IMR-90 (cell line): ENCODE results near the gene FOXN3. TPM values are rescaled to one million over a fixed set of nuclear protein-coding genes. Genes with fewer than 3 reads are reported as not detected.

Experiments used
- ATAC-seq: fragments of 200-7000 bp; cut with Tn5 transposase; 2 replicates; pipeline ENCODE4 v1.9.1; 2020; ENCODE audit warnings: low read depth, mild to moderate bottlenecking, moderate library complexity
- BruUV-seq: library from RNA; stranded (reverse); fragments of 400-500 nt; replicated peaks from 2 replicates; lab custom pipeline; 2021; lab: Mats Ljungman, UMichigan
- CTCF ChIA-PET: fragments of 300-600 bp; formaldehyde crosslinking; extraction: SDS; loops from one replicate; lab custom pipeline; 2021; ENCODE audit warnings: antibody characterized with exemption; lab: Yijun Ruan, JAX
- POLR2A ChIA-PET: fragments of 300-600 bp; sonication (Branson Sonifier 250); formaldehyde crosslinking; loops from one replicate; lab custom pipeline; 2022; ENCODE audit warnings: antibody characterized with exemption; ENCODE audit not compliant: unreplicated experiment; lab: Charles Lee
- DNase-seq: peaks from one replicate; pipeline ENCODE4 v3.0.0; 2013
- H2AFZ ChIP-seq: replicated peaks from 2 replicates; pipeline ENCODE3; 2013; ENCODE audit warnings: low read length, mild to moderate bottlenecking; ENCODE audit not compliant: poor library complexity
- H2AK5ac ChIP-seq: 2 replicates; pipeline ENCODE4 v1.6.1; 2013; ENCODE audit warnings: low read depth, low read length, inconsistent platforms
- H2AK9ac ChIP-seq: replicated peaks from 2 replicates; pipeline ENCODE3; 2013; ENCODE audit warnings: mild to moderate bottlenecking, low read depth, low read length, moderate library complexity; ENCODE audit not compliant: poor library complexity
- H2BK120ac ChIP-seq: 2 replicates; pipeline ENCODE4 v1.6.1; 2013; ENCODE audit warnings: low read depth, low read length, inconsistent platforms
- H2BK15ac ChIP-seq: 3 replicates; pipeline ENCODE4 v1.6.1; 2013; ENCODE audit warnings: low read depth, low read length, inconsistent platforms
- H2BK20ac ChIP-seq: 2 replicates; pipeline ENCODE4 v1.6.1; 2013; ENCODE audit warnings: low read depth, mild to moderate bottlenecking, inconsistent platforms, low read length, moderate library complexity
- H2BK5ac ChIP-seq: 2 replicates; pipeline ENCODE4 v1.6.1; 2013; ENCODE audit warnings: mild to moderate bottlenecking, low read depth, low read length, inconsistent platforms; ENCODE audit not compliant: poor library complexity, severe bottlenecking
- H3K14ac ChIP-seq: replicated peaks from 2 replicates; pipeline ENCODE4 v1.6.1; 2013; ENCODE audit warnings: low read depth, low read length, inconsistent platforms
- H3K18ac ChIP-seq: 2 replicates; pipeline ENCODE4 v1.6.1; 2013; ENCODE audit warnings: low read depth, low read length, control low read depth
- H3K23ac ChIP-seq: 2 replicates; pipeline ENCODE4 v1.6.1; 2013; ENCODE audit warnings: low read depth, low read length, inconsistent platforms
- H3K27ac ChIP-seq: 2 replicates; pipeline ENCODE4 v1.5.1; 2013; ENCODE audit warnings: mild to moderate bottlenecking, control low read depth, low read length; ENCODE audit not compliant: insufficient read depth
- H3K27me3 ChIP-seq: 2 replicates; pipeline ENCODE4 v1.6.1; 2013; ENCODE audit warnings: low read length; ENCODE audit not compliant: control insufficient read depth, insufficient read depth
- H3K36me3 ChIP-seq: 2 replicates; pipeline ENCODE4 v1.6.1; 2013; ENCODE audit warnings: low read length, mixed read lengths; ENCODE audit not compliant: control insufficient read depth, insufficient read depth
- H3K4ac ChIP-seq: 2 replicates; pipeline ENCODE4 v1.6.1; 2013; ENCODE audit warnings: low read depth, low read length, inconsistent platforms
- H3K4me1 ChIP-seq: 2 replicates; pipeline ENCODE4 v1.6.1; 2013; ENCODE audit warnings: low read length, mixed read lengths; ENCODE audit not compliant: control insufficient read depth, insufficient read depth
- H3K4me2 ChIP-seq: 2 replicates; pipeline ENCODE4 v1.6.1; 2013; ENCODE audit warnings: low read depth, mild to moderate bottlenecking, control low read depth, low read length, moderate library complexity
- H3K4me3 ChIP-seq: 2 replicates; pipeline ENCODE4 v1.5.1; 2013; ENCODE audit warnings: low read depth, mild to moderate bottlenecking, control low read depth, low read length, moderate library complexity; ENCODE audit not compliant: insufficient read depth
- H3K56ac ChIP-seq: 2 replicates; pipeline ENCODE4 v1.6.1; 2013; ENCODE audit warnings: low read length, inconsistent platforms; ENCODE audit not compliant: insufficient read depth; ENCODE audit errors: extremely low read depth
- H3K79me1 ChIP-seq, 2 experiments: 2 replicates each; pipeline ENCODE4 v1.6.1; 2013; ENCODE audit warnings: low read length in 2 of 2, inconsistent platforms in 1 of 2, low read depth in 1 of 2
- H3K9ac ChIP-seq: 2 replicates; pipeline ENCODE4 v1.6.1; 2013; ENCODE audit warnings: low read depth, low read length, control low read depth
- H3K9me1 ChIP-seq: 2 replicates; pipeline ENCODE4 v1.6.1; 2013; ENCODE audit warnings: low read length, inconsistent platforms; ENCODE audit not compliant: insufficient read depth
- H3K9me3 ChIP-seq: 2 replicates; pipeline ENCODE4 v1.6.1; 2013; ENCODE audit warnings: low read length; ENCODE audit not compliant: control insufficient read depth, insufficient read depth
- H4K20me1 ChIP-seq: 2 replicates; pipeline ENCODE4 v1.6.1; 2013; ENCODE audit warnings: low read length, inconsistent platforms; ENCODE audit not compliant: insufficient read depth
- H4K5ac ChIP-seq: 2 replicates; pipeline ENCODE4 v1.6.1; 2013; ENCODE audit warnings: mild to moderate bottlenecking, low read depth, low read length, control low read depth
- H4K8ac ChIP-seq, 2 experiments: 2 replicates each; pipeline ENCODE4 v1.6.1; 2013; ENCODE audit warnings: low read depth in 2 of 2, low read length in 2 of 2, control low read depth in 1 of 2, inconsistent platforms in 1 of 2
- H4K91ac ChIP-seq: 2 replicates; pipeline ENCODE4 v1.6.1; 2013; ENCODE audit warnings: low read depth, low read length, inconsistent platforms; ENCODE audit not compliant: insufficient read depth
- BHLHE40 ChIP-seq: fragments of 150-350 bp; IDR thresholded peaks from 2 replicates; pipeline ENCODE4 v1.6.1; 2016; ENCODE audit warnings: mild to moderate bottlenecking, low read depth, low read length
- CEBPB ChIP-seq: IDR thresholded peaks from 2 replicates; pipeline ENCODE4 v1.6.1; 2012; ENCODE audit warnings: low read depth, low read length, improper control_type of control experiment
- CHD1 ChIP-seq: IDR thresholded peaks from 2 replicates; pipeline ENCODE4 v1.6.1; 2012; ENCODE audit warnings: low read depth, low read length, improper control_type of control experiment
- ELK1 ChIP-seq: fragments of 150-350 bp; IDR thresholded peaks from 2 replicates; pipeline ENCODE4 v1.6.1; 2016; ENCODE audit warnings: low read depth, mild to moderate bottlenecking, low read length, moderate library complexity, borderline replicate concordance
- FOS ChIP-seq: fragments of 150-350 bp; IDR thresholded peaks from 2 replicates; pipeline ENCODE4 v1.6.1; 2016; ENCODE audit warnings: low read depth, low read length
- MAFK ChIP-seq: IDR thresholded peaks from 2 replicates; pipeline ENCODE4 v1.6.1; 2012; ENCODE audit warnings: low read depth, low read length, improper control_type of control experiment
- MAZ ChIP-seq: IDR thresholded peaks from 2 replicates; pipeline ENCODE4 v1.6.1; 2012; ENCODE audit warnings: low read depth, mild to moderate bottlenecking, low read length, improper control_type of control experiment, moderate library complexity, borderline replicate concordance
- MXI1 ChIP-seq: IDR thresholded peaks from 2 replicates; pipeline ENCODE4 v1.6.1; 2012; ENCODE audit warnings: low read depth, mild to moderate bottlenecking, low read length, moderate library complexity, borderline replicate concordance
- NFE2L2 ChIP-seq: fragments of 150-350 bp; IDR thresholded peaks from 2 replicates; pipeline ENCODE4 v1.6.1; 2016; ENCODE audit warnings: low read depth, mild to moderate bottlenecking, low read length
- POLR2A ChIP-seq: IDR thresholded peaks from 2 replicates; pipeline ENCODE4 v1.6.1; 2012; ENCODE audit warnings: mild to moderate bottlenecking, low read depth, low read length
- RAD21 ChIP-seq: IDR thresholded peaks from 2 replicates; pipeline ENCODE4 v1.6.1; 2012; ENCODE audit warnings: low read length, improper control_type of control experiment
- RCOR1 ChIP-seq: IDR thresholded peaks from 2 replicates; pipeline ENCODE4 v1.6.1; 2012; ENCODE audit warnings: mild to moderate bottlenecking, low read length, improper control_type of control experiment; ENCODE audit not compliant: insufficient replicate concordance
- RFX5 ChIP-seq: IDR thresholded peaks from 2 replicates; pipeline ENCODE4 v1.8.0; 2012; ENCODE audit warnings: low read depth, mild to moderate bottlenecking, low read length, moderate library complexity
- SMC3 ChIP-seq: fragments of 150-350 bp; IDR thresholded peaks from 2 replicates; pipeline ENCODE4 v1.6.1; 2016; ENCODE audit warnings: low read depth, mild to moderate bottlenecking, antibody characterized with exemption, low read length, moderate library complexity
- USF2 ChIP-seq: fragments of 150-350 bp; IDR thresholded peaks from 2 replicates; pipeline ENCODE4 v1.6.1; 2017; ENCODE audit warnings: mild to moderate bottlenecking, antibody characterized with exemption, low read length, low read depth
- WGBS, 2 experiments: methylation state at CpG; one replicate each; pipeline versions ENCODE4 v1.1.5 to v1.1.7; 2013; ENCODE audit warnings: missing lambda C conversion rate in 2 of 2; ENCODE audit not compliant: insufficient read length in 1 of 2; ENCODE audit errors: extremely low coverage in 2 of 2; 5-methylcytosine and 5-hydroxymethylcytosine counted together
- dilution Hi-C: fragments of 300-500 bp; cut with HindIII; formaldehyde crosslinking; loops from one replicate; pipeline ENCODE4 v1.14.3; 2018; ENCODE audit warnings: low sequenced_read_pairs; ENCODE audit not compliant: unreplicated experiment
- in situ Hi-C: fragments of 300-500 bp; cut with MboI; formaldehyde crosslinking; loops from 3 replicates; pipeline ENCODE4 v1.14.3; 2019; ENCODE audit warnings: low sequenced_read_pairs, inconsistent platforms, mixed read lengths
- intact Hi-C: fragments of 100-400 bp; cut with micrococcal nuclease; formaldehyde crosslinking; loops from 2 replicates; pipeline ENCODE4 v1.10.0; 2022
- polyA plus RNA-seq, 3 experiments: library from polyadenylated mRNA; depleted of rRNA; stranded (reverse); fragments of >200 nt; gene quantifications; 2 replicates each; pipeline ENCODE4 v1.2.3, GENCODE V29; 2012; ENCODE audit warnings: low replicate concordance in 1 of 3
- total RNA-seq: library from RNA; depleted of rRNA; stranded (reverse); fragments of >200 nt; gene quantifications from 2 replicates; pipeline ENCODE4 v1.2.3, GENCODE V29; 2012

FOXN3 gene
- total and polyA plus RNA-seq, 2 of the 4 experiments (the other 2 are of a cell fraction) = 22.6 to 33.7 TPM

GRCh38 chr14:89165189-89166181 lies 251.5 kb downstream of the FOXN3 start:
- no peak overlapping the region for H3K4me2 ChIP-seq
- CTCF ChIA-PET = no interaction called here
- POLR2A ChIA-PET = no interaction called here
- H3K4me3 ChIP-seq = no peak overlapping the region
- WGBS, 2 experiments = 95% methylated on average over 5 of the region's 11 CpGs; no CpG with 5 or more reads in 1 of the 2 experiments
- no peak overlapping the region for H3K56ac ChIP-seq
- H3K9me1 ChIP-seq = 0 out of 2 replicates have a peak, but pooled peaks cover 13% of the 10 kb centered on the region
- intact Hi-C loops = no loop called here
- dilution Hi-C loops = no loop called here
- no peak overlapping the region for H2BK120ac ChIP-seq
- H2AK5ac ChIP-seq = no peak overlapping the region
- H3K18ac ChIP-seq = no peak overlapping the region
- H3K27ac ChIP-seq = no peak overlapping the region
- no peak overlapping the region for H2AK9ac ChIP-seq
- H2BK5ac ChIP-seq = no peak overlapping the region
- BruUV-seq = no TSS peak
- H3K27me3 ChIP-seq = no peaks in the 10 kb centered on the region
- ATAC-seq = no peak; the same call in 1 of the 2 replicates
- peak; percentile 10 for DNase-seq
- no peak overlapping the region for H4K91ac ChIP-seq
- H2BK20ac ChIP-seq = no peak overlapping the region
- H3K9ac ChIP-seq = no peak overlapping the region
- H3K14ac ChIP-seq = no peak overlapping the region
- no peak overlapping the region for H4K8ac ChIP-seq
- peaks cover 2% of the 10 kb centered on the region; the same call in 1 of the 2 replicates for H3K4me1 ChIP-seq
- no peak overlapping the region for H3K4ac ChIP-seq
- no peaks in the 10 kb centered on the region for H3K9me3 ChIP-seq
- no peak overlapping the region for H2AFZ ChIP-seq
- in situ Hi-C loops = no loop called here
- no peak overlapping the region for H3K23ac ChIP-seq
- H4K20me1 ChIP-seq = no peaks in the 10 kb centered on the region; the same call in 1 of the 2 replicates
- peaks cover 35% of the 10 kb centered on the region for H3K36me3 ChIP-seq
- no peak overlapping the region for H2BK15ac ChIP-seq
- no peak overlapping the region for H4K5ac ChIP-seq
- H3K79me1 ChIP-seq = peaks cover 14 to 16% of the 10 kb centered on the region in 2 experiments; a peak in 3 of 4 replicates
- TF ChIP-seq CHD1 = no peak
- no peak for TF ChIP-seq RAD21
- no peak for TF ChIP-seq MXI1
- no peak for TF ChIP-seq RFX5
- no peak for TF ChIP-seq SMC3
- TF ChIP-seq BHLHE40 = no peak
- no peak for TF ChIP-seq MAZ
- TF ChIP-seq MAFK = no peak
- TF ChIP-seq ELK1 = no peak
- TF ChIP-seq RCOR1 = no peak
- no peak for TF ChIP-seq POLR2A
- TF ChIP-seq CEBPB = no peak
- TF ChIP-seq USF2 = no peak
- no peak for TF ChIP-seq FOS
- TF ChIP-seq NFE2L2 = no peak
